Measurements from ENCODE around the gene LTB4R2. TPM values are rescaled to one million over a fixed set of nuclear protein-coding genes. Genes with fewer than 3 reads are reported as not detected.

Gene LTB4R2
- total RNA-seq, 4 donors from 2014 or later, result 7.7 to 37.2 (median 12.2) TPM

- peaks cover 0 to 10% (median 7%) of the 10 kb centered on the region in 4 donors for H3K4me1 ChIP-seq
- H3K36me3 ChIP-seq, result peaks cover 0 to 39% (median 0%) of the 10 kb centered on the region in 3 donors
- no peaks in the 10 kb centered on the region for H3K9me3 ChIP-seq
- no peak overlapping the region for H3K4me3 ChIP-seq
- no peak for TF ChIP-seq CTCF (IDR thresholded peaks at IDR 0.05)
- TF ChIP-seq POLR2A (IDR thresholded peaks at IDR 0.05), result no peak
- peak in 1 of 3 donors; percentile 34 for DNase-seq
- H3K27me3 ChIP-seq, result no peaks in the 10 kb centered on the region
- H3K27ac ChIP-seq, result no peak overlapping the region
Measured at GRCh38 chr14:24269368-24269767, 40.6 kb upstream of the LTB4R2 start.

- DNase-seq, result peak in 1 of 3 donors; percentile 35
- no peak for TF ChIP-seq CTCF (IDR thresholded peaks at IDR 0.05)
- no peak for TF ChIP-seq POLR2A (IDR thresholded peaks at IDR 0.05)
- peaks cover 0 to 10% (median 7%) of the 10 kb centered on the region in 4 donors for H3K4me1 ChIP-seq
- no peak overlapping the region for H3K4me3 ChIP-seq
- no peaks in the 10 kb centered on the region for H3K27me3 ChIP-seq
- H3K9me3 ChIP-seq, result no peaks in the 10 kb centered on the region
- H3K27ac ChIP-seq, result no peak overlapping the region
- H3K36me3 ChIP-seq, result peaks cover 0 to 39% (median 0%) of the 10 kb centered on the region in 3 donors
Measured at GRCh38 chr14:24269910-24270536, 39.9 kb upstream of the LTB4R2 start.

- DNase-seq, result peak in 1 of 3 donors; percentile 54
- H3K4me3 ChIP-seq, result peak overlapping the region; percentile 80 to 100 (median 93)
- peak overlapping the region; percentile 94 to 99 (median 98) for H3K27ac ChIP-seq
- no peak for TF ChIP-seq CTCF (IDR thresholded peaks at IDR 0.05)
- peaks cover 0 to 35% (median 0%) of the 10 kb centered on the region in 3 donors for H3K36me3 ChIP-seq
- H3K9me3 ChIP-seq, result no peaks in the 10 kb centered on the region
- peaks cover 0 to 10% (median 7%) of the 10 kb centered on the region in 4 donors for H3K4me1 ChIP-seq
- no peaks in the 10 kb centered on the region for H3K27me3 ChIP-seq
Measured at GRCh38 chr14:24270537-24271133, 39.3 kb upstream of the LTB4R2 start.

GRCh38 chr14:24271134-24271833 is 38.7 kb upstream of the LTB4R2 start, which contains the start of gene RABGGTA:
RABGGTA (minus strand) TSS chr14:24271597; CDS start chr14:24271115, 482 bp downstream.
- Histone ChIP-seq H3K4me1 (peaks cover 0 to 10% (median 7%) of the 10 kb centered on the region in 4 donors), H3K9me3 (no peaks in the 10 kb centered on the region), H3K27me3 (no peaks in the 10 kb centered on the region), H3K4me3 (peak within 1 kb of the TSS; percentile 80 to 100 (median 93)), H3K27ac (peak within 1 kb of the TSS; percentile 94 to 99 (median 98)), H3K36me3 (peaks cover 0 to 28% (median 0%) of the 10 kb centered on the region in 3 donors)
- DNase-seq, result peak; percentile 89 to 96 (median 94)
- TF ChIP-seq CTCF (IDR thresholded peaks at IDR 0.05), result peak; percentile 67 to 89 (median 77)
- peak; percentile 70 to 83 for TF ChIP-seq POLR2A (IDR thresholded peaks at IDR 0.05)

GRCh38 chr14:24271834-24272263 is 38.1 kb upstream of the LTB4R2 start:
- peaks cover 0 to 10% (median 7%) of the 10 kb centered on the region in 4 donors for H3K4me1 ChIP-seq
- H3K27me3 ChIP-seq, result no peaks in the 10 kb centered on the region
- DNase-seq, result no peak
- no peaks in the 10 kb centered on the region for H3K9me3 ChIP-seq
- peak overlapping the region; percentile 94 to 99 (median 98) for H3K27ac ChIP-seq
- TF ChIP-seq CTCF (IDR thresholded peaks at IDR 0.05) (no peak), POLR2A (IDR thresholded peaks at IDR 0.05) (no peak)
- H3K36me3 ChIP-seq, result peaks cover 0 to 23% (median 0%) of the 10 kb centered on the region in 3 donors
- peak overlapping the region; percentile 80 to 100 (median 93) for H3K4me3 ChIP-seq
